Measurements from ENCODE around the gene MEN1.

The MEN1 gene

DNA sequence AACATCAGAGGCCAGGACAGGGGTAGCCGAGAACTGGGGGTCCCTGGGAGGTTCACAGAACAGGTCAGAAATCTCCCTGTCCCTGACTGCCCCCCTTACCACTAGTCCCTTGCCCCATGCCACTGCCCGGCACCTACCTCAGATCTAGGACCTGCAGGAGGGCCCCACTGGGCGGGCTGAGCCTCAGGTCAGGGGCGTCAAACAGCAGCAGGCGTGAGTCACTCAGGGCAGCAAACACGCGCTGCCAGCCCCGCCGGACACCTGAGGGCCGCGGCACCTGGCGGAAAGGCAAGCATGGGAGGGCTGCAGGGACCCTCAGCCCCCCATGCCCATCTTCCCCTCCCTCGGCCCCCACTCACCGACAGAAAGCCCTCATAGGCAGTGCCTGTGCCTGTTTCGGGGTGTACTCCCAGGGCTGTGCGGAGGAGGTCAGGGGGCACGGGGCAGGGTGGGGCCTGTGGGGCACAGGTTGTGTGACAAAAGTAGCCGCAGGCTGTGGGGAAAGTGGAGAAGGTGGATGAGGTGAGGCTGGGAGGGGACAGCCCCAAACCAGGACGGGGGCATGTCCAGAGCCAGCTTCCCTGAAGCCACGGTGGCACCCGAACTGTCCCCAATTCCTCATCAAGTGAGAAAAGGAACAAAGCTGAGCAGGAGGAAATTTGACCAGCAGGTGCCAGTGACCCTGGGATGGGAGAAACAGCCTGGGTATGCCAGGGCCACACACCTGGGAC, 22.3 kb upstream of the MEN1 start:
- Histone ChIP-seq H3K4me1 (ENCODE audit: insufficient read depth, poor library complexity, severe bottlenecking) (peaks cover 11% of the 10 kb centered on the region), H3K4me3 (ENCODE audit: severe bottlenecking) (no peak overlapping the region), H3K36me3 (ENCODE audit: low read depth) (peaks cover 76% of the 10 kb centered on the region), H3K9me3 (ENCODE audit: severe bottlenecking) (no peaks in the 10 kb centered on the region), H3K27me3 (ENCODE audit: insufficient read depth, poor library complexity, severe bottlenecking) (no peaks in the 10 kb centered on the region), H3K27ac (ENCODE audit: poor library complexity, severe bottlenecking) (no peak overlapping the region)
- ATAC-seq (ENCODE audit: low read depth) = no peak
- DNase-seq (ENCODE audit: low spot score) = no peak
- TF ChIP-seq, protein P1, sequence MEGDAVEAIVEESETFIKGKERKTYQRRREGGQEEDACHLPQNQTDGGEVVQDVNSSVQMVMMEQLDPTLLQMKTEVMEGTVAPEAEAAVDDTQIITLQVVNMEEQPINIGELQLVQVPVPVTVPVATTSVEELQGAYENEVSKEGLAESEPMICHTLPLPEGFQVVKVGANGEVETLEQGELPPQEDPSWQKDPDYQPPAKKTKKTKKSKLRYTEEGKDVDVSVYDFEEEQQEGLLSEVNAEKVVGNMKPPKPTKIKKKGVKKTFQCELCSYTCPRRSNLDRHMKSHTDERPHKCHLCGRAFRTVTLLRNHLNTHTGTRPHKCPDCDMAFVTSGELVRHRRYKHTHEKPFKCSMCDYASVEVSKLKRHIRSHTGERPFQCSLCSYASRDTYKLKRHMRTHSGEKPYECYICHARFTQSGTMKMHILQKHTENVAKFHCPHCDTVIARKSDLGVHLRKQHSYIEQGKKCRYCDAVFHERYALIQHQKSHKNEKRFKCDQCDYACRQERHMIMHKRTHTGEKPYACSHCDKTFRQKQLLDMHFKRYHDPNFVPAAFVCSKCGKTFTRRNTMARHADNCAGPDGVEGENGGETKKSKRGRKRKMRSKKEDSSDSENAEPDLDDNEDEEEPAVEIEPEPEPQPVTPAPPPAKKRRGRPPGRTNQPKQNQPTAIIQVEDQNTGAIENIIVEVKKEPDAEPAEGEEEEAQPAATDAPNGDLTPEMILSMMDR (IDR thresholded peaks at IDR 0.05; ENCODE audit: poor library complexity, severe bottlenecking) = no peak

DNA sequence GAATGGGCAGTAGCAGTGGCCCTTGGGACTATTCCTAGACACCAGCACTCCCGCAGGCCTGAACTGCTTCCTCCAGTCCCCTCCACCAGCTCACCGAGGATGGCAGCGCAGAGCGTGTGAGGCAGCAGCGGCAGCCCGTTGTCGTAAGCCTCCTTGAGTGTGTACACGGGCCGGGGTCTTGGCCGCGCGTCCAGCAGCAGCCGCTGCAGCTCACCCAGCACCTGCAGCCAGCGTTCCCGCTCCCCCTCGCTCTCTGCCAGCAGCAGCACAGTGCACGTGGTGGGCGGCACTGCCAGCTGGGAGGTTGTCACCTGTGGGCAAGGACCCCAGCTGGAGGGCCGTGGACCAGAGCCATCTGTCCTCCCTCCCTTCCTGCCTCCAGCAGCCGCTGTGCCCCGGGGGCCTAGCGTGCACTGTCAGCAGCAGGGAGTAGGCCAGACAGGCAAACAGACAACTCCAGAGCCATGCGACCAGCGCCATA, 21.1 kb upstream of the MEN1 start:
- peaks cover 78% of the 10 kb centered on the region for H3K36me3 ChIP-seq (ENCODE audit: low read depth)
- TF ChIP-seq, protein P1 (IDR thresholded peaks at IDR 0.05; ENCODE audit: poor library complexity, severe bottlenecking) = no peak
- DNase-seq (ENCODE audit: low spot score) = no peak
- H3K27me3 ChIP-seq (ENCODE audit: insufficient read depth, poor library complexity, severe bottlenecking) = no peaks in the 10 kb centered on the region
- no peaks in the 10 kb centered on the region for H3K9me3 ChIP-seq (ENCODE audit: severe bottlenecking)
- H3K4me3 ChIP-seq (ENCODE audit: severe bottlenecking) = no peak overlapping the region
- peaks cover 11% of the 10 kb centered on the region for H3K4me1 ChIP-seq (ENCODE audit: insufficient read depth, poor library complexity, severe bottlenecking)
- no peak for ATAC-seq (ENCODE audit: low read depth)
- no peak overlapping the region for H3K27ac ChIP-seq (ENCODE audit: poor library complexity, severe bottlenecking)

DNA sequence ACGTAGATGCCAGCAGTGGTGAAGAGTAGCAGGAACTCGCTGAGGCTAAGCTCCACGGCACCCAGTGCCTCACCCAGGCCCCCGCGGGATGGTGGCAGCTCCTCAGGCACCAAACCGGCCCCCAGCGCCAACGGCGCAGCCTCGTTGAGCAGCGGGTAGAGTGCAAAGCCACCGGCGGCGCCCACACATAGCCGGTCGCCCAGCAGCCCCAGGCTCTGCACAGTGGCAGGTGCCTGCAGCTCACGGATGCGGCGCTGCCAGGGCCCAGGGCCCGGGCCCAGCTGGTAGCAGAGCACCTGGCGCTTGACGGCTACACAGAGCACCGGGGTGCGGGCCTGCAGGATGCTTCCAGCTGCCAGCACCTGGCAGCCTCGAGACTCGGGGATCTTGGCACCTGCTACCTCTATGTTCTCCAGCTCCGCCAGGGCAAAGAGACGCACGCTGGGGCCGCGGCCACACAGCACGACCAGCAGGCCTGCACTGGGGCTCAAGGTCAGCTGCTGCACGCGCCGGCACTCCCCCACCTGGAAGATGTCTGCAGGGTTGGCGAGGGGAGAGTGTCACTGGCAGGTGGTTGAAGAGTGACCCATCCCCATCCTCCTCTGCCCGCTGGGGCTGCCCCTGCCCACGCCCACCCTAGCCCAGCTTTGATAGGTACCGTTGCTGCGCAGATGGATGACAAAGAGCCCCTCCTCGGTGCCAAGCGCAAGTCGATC, 19.3 kb upstream of the MEN1 start:
- no peaks in the 10 kb centered on the region for H3K9me3 ChIP-seq (ENCODE audit: severe bottlenecking)
- DNase-seq (ENCODE audit: low spot score) (peak; percentile 63), ATAC-seq (ENCODE audit: low read depth) (no peak)
- peaks cover 91% of the 10 kb centered on the region for H3K36me3 ChIP-seq (ENCODE audit: low read depth)
- H3K27me3 ChIP-seq (ENCODE audit: insufficient read depth, poor library complexity, severe bottlenecking) = no peaks in the 10 kb centered on the region
- H3K4me1 ChIP-seq (ENCODE audit: insufficient read depth, poor library complexity, severe bottlenecking) = no peaks in the 10 kb centered on the region
- H3K27ac ChIP-seq (ENCODE audit: poor library complexity, severe bottlenecking) = no peak overlapping the region
- no peak overlapping the region for H3K4me3 ChIP-seq (ENCODE audit: severe bottlenecking)
- TF ChIP-seq, protein P1 (IDR thresholded peaks at IDR 0.05; ENCODE audit: poor library complexity, severe bottlenecking) = no peak

DNA sequence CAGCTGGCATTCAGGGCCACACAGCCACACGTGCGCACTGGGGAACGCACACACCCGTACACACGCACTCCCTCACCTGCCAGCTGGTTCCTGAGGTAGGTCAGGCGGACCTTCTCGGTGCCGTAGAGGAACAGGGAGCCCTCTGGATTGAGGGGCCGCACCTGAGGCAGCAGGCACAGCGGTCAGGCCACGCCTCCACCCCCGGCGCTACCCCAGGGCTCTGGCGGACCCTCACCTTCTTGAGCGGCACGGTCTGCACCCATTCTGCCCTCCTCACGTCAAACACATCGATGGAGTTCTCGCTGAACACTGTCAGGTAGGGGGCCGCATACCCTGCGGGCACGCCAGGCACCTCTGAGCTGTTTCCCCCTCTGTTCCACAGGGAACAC, 17.1 kb upstream of the MEN1 start:
- peaks cover 70% of the 10 kb centered on the region for H3K36me3 ChIP-seq (ENCODE audit: low read depth)
- no peak overlapping the region for H3K4me3 ChIP-seq (ENCODE audit: severe bottlenecking)
- ATAC-seq (ENCODE audit: low read depth) (no peak), DNase-seq (ENCODE audit: low spot score) (no peak)
- TF ChIP-seq, protein P1 (IDR thresholded peaks at IDR 0.05; ENCODE audit: poor library complexity, severe bottlenecking) = no peak
- no peaks in the 10 kb centered on the region for H3K9me3 ChIP-seq (ENCODE audit: severe bottlenecking)
- H3K27ac ChIP-seq (ENCODE audit: poor library complexity, severe bottlenecking) = no peak overlapping the region
- H3K27me3 ChIP-seq (ENCODE audit: insufficient read depth, poor library complexity, severe bottlenecking) = no peaks in the 10 kb centered on the region
- H3K4me1 ChIP-seq (ENCODE audit: insufficient read depth, poor library complexity, severe bottlenecking) = no peaks in the 10 kb centered on the region
